Rectal smooth muscle tissue (tissue), 1 donor: ENCODE data around the gene SPRR3.
"Not testable (repeated sequence)": the region's sequence is repeated elsewhere in the genome, so short reads cannot be mapped to it uniquely, and the experiment has no call there.

Experiments used
- H3K27ac ChIP-seq: one replicate; pipeline ENCODE4 v1.7.0; 2013; ENCODE audit warnings: low read depth, low read length, inconsistent platforms
- H3K27me3 ChIP-seq: one replicate; pipeline ENCODE4 v1.7.0; 2013; ENCODE audit warnings: low read length; ENCODE audit not compliant: control insufficient read depth, insufficient read depth
- H3K36me3 ChIP-seq: one replicate; pipeline ENCODE4 v1.7.0; 2013; ENCODE audit warnings: low read length; ENCODE audit not compliant: control insufficient read depth, insufficient read depth
- H3K4me1 ChIP-seq: one replicate; pipeline ENCODE4 v1.7.0; 2013; ENCODE audit warnings: low read length; ENCODE audit not compliant: control insufficient read depth, insufficient read depth
- H3K4me3 ChIP-seq: one replicate; pipeline ENCODE4 v1.7.0; 2013; ENCODE audit warnings: low read length
- H3K9ac ChIP-seq: one replicate; pipeline ENCODE4 v1.7.0; 2013; ENCODE audit warnings: low read length

The SPRR3 gene

DNA sequence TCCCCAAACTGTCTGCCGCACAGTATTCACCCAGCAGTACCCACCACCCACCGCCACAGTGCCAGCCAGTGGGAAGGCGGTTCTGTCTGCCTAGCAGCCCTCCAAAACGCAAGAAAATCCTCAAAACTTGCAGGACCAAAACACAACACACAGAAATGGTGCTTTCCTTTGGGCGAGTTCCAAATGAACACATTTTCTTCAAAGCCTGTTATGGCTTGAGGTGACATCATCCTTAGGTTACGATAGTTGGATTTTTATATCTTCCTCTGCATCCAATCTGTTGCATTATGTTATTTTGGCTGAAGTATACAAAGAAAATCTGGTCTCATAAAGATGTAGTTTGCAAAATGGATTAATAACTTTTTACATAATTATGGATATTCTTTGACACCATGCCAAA, 8.4 kb upstream of the SPRR3 start:
- H3K9ac ChIP-seq, result no peak overlapping the region

DNA sequence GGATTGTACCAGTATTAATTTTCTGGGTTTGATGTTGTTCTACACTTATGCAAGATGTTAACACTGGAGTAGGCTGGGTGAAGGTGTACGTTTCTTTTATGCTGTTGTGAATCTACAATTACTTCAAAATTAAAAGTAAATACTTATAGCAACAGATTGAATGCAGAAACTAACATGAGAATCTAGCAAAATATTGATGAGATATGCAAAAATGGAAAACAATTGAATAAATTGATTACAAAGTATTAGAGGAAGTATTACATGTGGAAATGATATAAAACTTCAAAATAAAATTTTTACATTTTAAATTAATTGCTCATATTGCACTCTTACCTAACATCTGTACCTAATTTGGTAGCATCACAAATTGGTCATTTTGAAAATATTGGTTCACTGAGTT, 5.7 kb upstream of the SPRR3 start:
- Histone ChIP-seq H3K4me3 (no peak overlapping the region), H3K36me3 (no peaks in the 10 kb centered on the region), H3K27ac (no peak overlapping the region), H3K9ac (no peak overlapping the region), H3K4me1 (no peaks in the 10 kb centered on the region), H3K27me3 (no peaks in the 10 kb centered on the region)

More for the DNA sequence above, 8.4 kb upstream of the SPRR3 start:
- Histone ChIP-seq H3K36me3 (no peaks in the 10 kb centered on the region), H3K27ac (no peak overlapping the region), H3K4me3 (no peak overlapping the region), H3K27me3 (no peaks in the 10 kb centered on the region), H3K4me1 (no peaks in the 10 kb centered on the region)

DNA sequence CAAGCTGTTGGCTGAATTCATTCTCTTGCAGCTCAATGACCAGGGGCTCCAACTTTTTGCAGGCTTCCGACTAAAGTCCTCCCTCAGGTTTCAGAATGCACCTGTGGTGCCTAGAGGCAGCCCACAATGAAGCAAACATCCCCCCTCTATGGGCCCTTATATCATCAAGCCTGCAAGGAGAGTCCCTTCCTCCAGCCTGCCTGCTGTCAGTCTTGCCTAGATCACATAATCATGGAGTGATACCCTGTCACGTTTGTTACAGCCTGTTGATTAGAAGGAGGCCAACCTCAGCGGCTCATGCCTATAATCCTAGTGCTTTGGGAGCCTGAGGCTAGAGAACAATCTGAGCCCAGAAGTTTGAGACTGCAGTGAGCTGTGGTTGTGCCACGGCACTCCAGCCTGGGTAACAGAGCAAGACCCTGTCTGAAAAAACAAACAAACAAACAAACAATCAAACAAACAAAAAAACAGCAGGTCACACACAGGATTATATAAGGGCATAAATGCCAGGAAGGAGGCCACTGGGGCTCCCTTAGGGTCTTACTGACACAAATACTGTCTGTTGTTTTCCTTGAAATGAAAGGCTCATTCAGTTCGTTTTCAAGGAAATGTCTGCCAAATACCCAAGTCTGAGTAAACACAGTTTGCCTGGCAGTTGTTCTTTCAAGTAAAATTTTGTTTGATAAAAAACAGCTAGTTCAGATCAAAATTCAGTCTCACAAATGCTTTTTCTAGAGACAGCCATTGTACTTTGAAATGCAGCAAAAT, 4.7 kb upstream of the SPRR3 start:
- no peaks in the 10 kb centered on the region for H3K27me3 ChIP-seq
- no peaks in the 10 kb centered on the region for H3K4me1 ChIP-seq
- no peak overlapping the region for H3K4me3 ChIP-seq
- H3K36me3 ChIP-seq, result no peaks in the 10 kb centered on the region
- no peak overlapping the region for H3K27ac ChIP-seq
- H3K9ac ChIP-seq, result no peak overlapping the region

DNA sequence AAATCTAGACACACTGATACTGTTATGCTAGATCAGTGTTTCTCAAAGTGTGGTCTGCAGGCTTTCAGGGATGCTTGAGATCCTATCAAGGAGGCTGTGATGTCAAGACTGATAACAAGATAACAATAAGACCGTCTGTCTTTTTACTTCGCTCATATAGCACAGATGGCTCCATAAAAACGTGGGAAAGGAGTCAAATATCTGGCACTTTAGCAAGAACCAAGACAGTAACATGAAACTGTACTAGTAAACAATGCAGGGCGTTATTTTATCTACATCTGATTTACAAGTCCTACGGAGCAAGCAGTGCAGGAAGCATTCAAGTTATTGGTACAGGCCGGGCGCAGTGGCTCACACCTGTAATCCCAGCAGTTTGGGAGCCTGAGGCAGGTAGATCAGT, 3.6 kb upstream of the SPRR3 start:
- Histone ChIP-seq H3K9ac (no peak overlapping the region), H3K27ac (no peak overlapping the region), H3K27me3 (no peaks in the 10 kb centered on the region), H3K4me1 (no peaks in the 10 kb centered on the region), H3K4me3 (no peak overlapping the region), H3K36me3 (no peaks in the 10 kb centered on the region)

DNA sequence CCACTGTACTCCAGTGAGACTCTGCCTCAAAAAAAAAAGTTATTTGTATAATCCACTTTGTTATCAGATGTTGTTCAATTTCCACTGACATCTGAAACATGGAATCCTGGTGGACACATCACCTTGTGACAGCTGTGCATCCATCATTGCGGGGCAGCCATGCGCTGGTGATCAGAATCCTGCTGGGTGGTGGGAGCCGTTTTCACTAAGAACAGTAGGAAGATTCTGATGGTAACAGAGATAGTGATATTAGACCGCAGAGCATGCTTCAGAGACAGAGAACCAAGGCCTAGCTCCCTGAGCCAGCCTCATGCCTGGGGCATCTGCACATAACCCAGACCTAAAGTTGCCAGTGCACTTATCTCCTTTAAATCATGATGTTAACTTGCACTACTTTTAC, 3.1 kb upstream of the SPRR3 start:
- Histone ChIP-seq H3K27me3 (no peaks in the 10 kb centered on the region), H3K36me3 (no peaks in the 10 kb centered on the region), H3K4me1 (no peaks in the 10 kb centered on the region), H3K9ac (no peak overlapping the region), H3K27ac (no peak overlapping the region), H3K4me3 (no peak overlapping the region)

DNA sequence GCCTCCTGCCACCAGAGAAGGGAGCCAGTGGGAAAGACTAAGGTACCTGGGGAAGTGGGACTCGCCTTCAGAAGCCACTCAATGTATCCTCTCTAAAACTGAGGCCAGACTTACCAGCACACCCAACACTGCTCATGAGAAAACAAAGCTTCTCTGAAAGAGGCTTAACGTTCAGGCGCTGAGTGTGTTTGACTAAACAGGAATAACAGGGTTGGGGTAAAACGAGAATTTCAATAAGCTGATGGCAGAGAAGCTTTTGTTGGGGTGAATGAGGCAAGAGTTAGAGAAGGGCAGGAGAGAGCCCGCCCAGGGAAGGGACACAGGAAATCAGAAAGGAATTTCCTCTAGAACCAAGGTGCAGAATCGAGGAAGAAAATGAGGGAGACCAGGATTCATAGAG, 1.7 kb upstream of the SPRR3 start:
- Histone ChIP-seq H3K36me3 (no peaks in the 10 kb centered on the region), H3K27me3 (no peaks in the 10 kb centered on the region), H3K4me3 (no peak overlapping the region), H3K27ac (no peak overlapping the region), H3K4me1 (no peaks in the 10 kb centered on the region), H3K9ac (no peak overlapping the region)

DNA sequence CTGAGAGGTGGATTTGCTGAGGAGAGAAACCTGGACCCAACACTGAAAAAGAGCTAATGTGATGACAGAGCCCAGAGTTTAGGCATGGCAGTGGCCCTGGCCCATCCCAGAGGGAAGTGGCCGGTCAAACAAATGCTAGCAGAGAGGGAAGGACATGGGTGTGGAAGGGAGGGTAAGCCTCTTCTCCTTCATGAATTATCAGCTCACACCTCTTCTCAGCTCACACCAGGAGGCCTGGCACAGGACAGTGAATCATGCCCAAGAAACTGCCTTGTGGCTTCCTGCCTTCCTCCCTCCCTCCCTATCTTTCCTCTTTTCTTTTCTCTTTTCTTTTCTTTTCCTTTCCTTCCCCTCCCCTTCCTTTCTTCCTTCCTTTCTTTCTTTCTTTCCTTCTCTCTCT, 1.3 kb upstream of the SPRR3 start:
- no peak overlapping the region for H3K4me3 ChIP-seq
- H3K27ac ChIP-seq, result no peak overlapping the region
- no peaks in the 10 kb centered on the region for H3K4me1 ChIP-seq
- H3K27me3 ChIP-seq, result no peaks in the 10 kb centered on the region
- H3K9ac ChIP-seq, result no peak overlapping the region
- no peaks in the 10 kb centered on the region for H3K36me3 ChIP-seq

DNA sequence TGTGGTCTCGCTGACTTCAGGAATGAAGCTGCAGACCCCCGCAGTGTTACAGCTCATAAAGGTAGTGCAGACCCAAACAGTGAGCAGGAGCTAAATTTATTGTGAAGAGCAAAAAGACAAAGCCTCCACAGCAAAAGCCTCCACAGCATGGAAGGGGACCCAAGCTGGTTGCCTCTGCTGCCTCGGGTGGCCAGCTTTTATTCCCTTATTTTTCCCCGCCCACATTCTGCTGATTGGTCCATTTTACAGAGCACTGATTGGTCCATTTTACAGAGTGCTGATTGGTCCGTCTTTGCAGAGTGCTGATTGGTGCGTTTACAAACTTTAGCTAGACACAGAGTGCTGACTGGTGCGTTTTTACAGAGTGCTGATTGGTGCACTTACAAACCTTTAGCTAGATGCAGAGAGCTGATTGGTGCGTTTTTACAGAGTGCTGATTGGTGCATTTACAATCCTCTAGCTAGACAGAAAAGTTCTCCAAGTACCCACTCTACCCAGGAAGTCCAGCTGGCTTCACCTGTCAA, 9.7 kb downstream of the SPRR3 start:
- H3K27ac ChIP-seq, H3K27me3 ChIP-seq, H3K36me3 ChIP-seq, H3K9ac ChIP-seq, H3K4me1 ChIP-seq, H3K4me3 ChIP-seq: not testable (repeated sequence)

DNA sequence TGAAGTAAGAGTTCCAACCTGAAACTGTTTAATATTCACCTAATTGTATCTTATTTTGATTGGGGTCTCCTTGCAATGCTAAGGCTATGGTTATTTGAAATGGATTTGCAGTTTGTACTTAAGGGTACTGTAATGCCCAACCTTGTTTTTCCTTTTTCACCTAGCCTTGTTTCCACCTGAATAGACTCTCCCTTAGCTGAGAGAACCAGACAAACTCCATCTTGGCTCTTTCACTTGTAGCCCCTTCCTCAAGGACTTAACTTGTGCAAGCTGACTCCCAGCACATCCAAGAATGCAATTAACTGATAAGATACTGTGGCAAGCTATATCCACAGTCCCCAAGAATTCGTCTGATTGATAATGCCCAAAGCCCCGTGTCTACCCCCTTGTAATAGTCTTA, 20.3 kb downstream of the SPRR3 start:
- H3K4me3 ChIP-seq, H3K36me3 ChIP-seq, H3K27me3 ChIP-seq, H3K9ac ChIP-seq, H3K27ac ChIP-seq, H3K4me1 ChIP-seq: not testable (repeated sequence)

DNA sequence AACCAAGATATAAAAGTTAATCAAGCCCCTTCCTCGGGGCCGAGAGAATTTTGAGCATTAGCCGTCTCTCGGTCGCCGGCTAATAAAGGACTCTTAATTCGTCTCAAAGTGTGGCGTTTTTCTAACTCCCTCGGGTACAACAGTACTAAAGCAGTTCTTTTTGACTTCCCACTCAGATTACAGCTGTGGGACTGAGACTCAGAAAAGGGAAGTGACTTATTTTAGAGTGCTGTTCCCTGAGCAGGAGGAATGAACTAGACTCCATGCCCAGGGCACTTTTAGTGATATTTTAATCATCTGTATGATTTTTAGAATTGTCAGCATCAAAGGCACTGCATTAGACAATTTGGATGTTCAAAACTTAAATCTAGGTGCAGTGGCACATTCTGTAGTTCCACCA, 20.8 kb downstream of the SPRR3 start:
- H3K27me3 ChIP-seq, H3K4me3 ChIP-seq: not testable (repeated sequence)

DNA sequence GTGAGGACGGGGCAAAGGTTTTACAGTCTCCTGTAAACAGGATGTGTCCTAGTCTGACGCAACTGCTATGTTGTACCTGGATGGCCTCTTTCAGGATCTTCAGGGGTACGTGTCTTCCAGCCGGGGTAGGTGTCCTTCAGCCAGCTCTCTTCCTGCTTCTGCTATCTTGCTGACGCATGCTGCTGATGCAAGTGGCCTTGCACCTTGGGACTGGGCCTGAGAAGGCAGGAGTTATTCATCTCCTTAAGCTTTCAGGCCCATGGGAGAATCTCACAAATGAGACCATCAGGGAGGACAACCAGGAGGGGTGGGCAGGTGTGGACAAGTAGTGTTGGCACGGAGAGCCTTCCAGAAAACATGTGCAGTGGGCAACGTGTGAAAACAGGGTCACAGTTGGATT, 21.6 kb downstream of the SPRR3 start:
- no peaks in the 10 kb centered on the region for H3K4me1 ChIP-seq
- no peak overlapping the region for H3K4me3 ChIP-seq
- no peak overlapping the region for H3K27ac ChIP-seq
- H3K9ac ChIP-seq, result no peak overlapping the region
- no peaks in the 10 kb centered on the region for H3K36me3 ChIP-seq
- H3K27me3 ChIP-seq, result no peaks in the 10 kb centered on the region

More for the DNA sequence above, 20.8 kb downstream of the SPRR3 start:
- H3K9ac ChIP-seq, H3K27ac ChIP-seq, H3K4me1 ChIP-seq, H3K36me3 ChIP-seq: not testable (repeated sequence)

DNA sequence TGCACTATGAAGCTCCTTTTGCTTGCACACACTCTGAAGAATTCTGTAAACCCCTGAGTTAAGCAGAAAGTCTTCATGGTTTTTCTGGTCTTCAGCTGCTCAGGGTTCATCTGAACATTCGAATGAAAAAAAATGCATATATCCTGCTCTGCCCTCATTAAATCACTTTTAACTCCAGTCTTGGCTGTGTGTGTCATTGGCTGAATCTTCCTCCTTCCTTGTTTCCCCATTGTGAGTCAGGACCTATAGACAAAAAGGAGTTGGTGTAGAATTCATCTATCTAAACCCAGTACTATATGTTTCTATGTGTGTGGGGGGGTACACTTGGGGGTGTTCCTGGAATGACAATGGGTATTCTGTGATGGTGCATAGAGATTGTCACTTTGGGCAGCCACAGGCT, 22.9 kb downstream of the SPRR3 start:
- no peak overlapping the region for H3K9ac ChIP-seq
- H3K36me3 ChIP-seq, result no peaks in the 10 kb centered on the region
- H3K27me3 ChIP-seq, result no peaks in the 10 kb centered on the region

DNA sequence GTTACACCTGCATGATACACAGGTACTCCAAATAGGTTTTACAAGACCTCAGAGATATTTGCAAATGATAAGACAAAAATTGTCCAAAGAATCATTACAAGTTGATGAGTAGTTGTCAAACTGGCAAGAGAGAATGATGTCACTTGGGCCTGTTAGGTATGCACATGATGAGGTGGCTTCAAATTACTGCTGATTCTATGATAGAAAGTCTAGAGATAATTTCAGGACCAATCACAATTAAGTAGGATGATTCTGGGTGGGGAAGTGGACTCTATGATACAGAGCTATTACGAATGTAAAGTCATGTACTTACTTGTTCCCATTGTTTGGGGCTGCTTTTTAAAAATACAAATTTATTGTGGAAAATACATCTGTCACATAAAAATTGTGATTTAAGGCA, 24.2 kb downstream of the SPRR3 start:
- Histone ChIP-seq H3K36me3 (no peaks in the 10 kb centered on the region), H3K9ac (no peak overlapping the region), H3K4me1 (no peaks in the 10 kb centered on the region), H3K27me3 (no peaks in the 10 kb centered on the region), H3K27ac (no peak overlapping the region), H3K4me3 (no peak overlapping the region)

More for the DNA sequence above, 22.9 kb downstream of the SPRR3 start:
- H3K4me3 ChIP-seq, result no peak overlapping the region
- no peaks in the 10 kb centered on the region for H3K4me1 ChIP-seq
- no peak overlapping the region for H3K27ac ChIP-seq
